ENCODE results near the gene MYG1.

Gene MYG1, protein sequence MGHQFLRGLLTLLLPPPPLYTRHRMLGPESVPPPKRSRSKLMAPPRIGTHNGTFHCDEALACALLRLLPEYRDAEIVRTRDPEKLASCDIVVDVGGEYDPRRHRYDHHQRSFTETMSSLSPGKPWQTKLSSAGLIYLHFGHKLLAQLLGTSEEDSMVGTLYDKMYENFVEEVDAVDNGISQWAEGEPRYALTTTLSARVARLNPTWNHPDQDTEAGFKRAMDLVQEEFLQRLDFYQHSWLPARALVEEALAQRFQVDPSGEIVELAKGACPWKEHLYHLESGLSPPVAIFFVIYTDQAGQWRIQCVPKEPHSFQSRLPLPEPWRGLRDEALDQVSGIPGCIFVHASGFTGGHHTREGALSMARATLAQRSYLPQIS

DNA sequence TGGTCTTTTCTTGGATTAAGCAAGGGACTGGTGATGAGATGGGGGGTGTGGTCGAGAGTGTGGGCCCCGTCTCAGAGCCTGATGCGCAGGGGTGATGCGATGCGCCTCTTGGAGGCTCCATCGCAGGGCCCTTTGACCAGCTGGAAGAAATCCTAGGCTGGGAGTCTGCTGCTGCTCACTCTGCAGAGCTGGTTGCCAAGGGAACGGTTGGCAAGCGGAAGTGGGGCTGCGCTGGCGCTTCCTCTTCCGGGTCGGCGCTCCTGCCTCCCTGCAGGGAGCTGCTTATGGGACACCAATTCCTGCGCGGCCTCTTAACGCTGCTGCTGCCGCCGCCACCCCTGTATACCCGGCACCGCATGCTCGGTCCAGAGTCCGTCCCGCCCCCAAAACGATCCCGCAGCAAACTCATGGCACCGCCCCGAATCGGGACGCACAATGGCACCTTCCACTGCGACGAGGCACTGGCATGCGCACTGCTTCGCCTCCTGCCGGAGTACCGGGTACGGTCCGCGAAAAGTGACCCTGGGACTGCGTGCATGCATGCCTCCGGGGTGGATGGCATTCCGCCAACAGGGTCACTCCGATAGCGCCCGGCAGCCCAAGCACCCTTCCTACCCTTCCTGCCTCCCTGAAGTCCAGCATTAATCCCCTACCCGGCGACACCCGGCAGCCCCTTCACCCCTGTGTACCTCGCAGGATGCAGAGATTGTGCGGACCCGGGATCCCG, at the start of gene MYG1:
TSS of gene MYG1 (plus strand) at position 242 of the 727 bp plus-strand sequence. CDS start at position 285, 43 bp downstream.
- peak; percentile 54 to 66 for DNase-seq (ENCODE audit: low read depth in 2 of 2)

DNA sequence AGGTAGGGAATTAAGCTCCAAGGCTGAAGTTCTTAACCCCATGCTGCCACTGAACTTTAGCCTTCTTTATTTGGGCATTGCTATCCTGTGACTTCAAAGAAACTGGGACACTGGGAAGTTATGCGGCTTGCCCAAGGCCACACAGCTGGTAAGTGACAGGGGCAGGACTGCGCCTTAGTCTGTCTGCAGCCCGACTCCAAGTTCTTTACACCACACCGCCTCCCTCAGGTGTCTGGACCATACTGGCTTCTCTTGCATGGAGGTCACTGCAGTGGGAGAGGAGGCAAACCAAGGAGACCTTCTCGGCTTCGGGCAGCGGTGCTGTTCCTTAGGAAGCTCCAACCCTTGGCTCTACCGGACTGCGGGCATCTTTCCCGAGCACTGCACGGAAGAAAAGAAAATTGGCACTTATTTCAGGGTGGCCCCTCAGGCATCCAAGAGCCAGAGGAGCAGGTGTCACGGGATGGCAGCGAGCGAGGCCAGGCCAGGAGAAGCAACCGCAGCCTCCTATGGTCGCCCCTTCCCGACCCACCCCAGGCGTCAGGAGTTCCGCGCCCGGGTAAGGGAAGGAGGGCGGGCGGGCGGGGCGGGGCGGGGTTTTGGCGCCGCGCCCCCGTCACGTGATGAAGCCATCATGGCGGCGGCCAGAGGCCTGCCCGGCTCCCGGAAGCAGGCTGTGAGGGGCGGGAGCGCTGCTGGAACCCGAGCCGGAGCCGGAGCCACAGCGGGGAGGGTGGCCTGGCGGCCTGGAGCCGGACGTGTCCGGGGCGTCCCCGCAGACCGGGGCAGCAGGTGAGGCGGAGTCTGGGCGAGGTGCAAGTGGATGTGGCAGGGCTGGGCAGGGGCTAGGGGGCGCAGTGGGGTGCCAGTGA, 47.8 kb upstream of the MYG1 start:
- peak in 1 of 2 experiments; percentile 43 for DNase-seq (ENCODE audit: low read depth in 2 of 2)

DNA sequence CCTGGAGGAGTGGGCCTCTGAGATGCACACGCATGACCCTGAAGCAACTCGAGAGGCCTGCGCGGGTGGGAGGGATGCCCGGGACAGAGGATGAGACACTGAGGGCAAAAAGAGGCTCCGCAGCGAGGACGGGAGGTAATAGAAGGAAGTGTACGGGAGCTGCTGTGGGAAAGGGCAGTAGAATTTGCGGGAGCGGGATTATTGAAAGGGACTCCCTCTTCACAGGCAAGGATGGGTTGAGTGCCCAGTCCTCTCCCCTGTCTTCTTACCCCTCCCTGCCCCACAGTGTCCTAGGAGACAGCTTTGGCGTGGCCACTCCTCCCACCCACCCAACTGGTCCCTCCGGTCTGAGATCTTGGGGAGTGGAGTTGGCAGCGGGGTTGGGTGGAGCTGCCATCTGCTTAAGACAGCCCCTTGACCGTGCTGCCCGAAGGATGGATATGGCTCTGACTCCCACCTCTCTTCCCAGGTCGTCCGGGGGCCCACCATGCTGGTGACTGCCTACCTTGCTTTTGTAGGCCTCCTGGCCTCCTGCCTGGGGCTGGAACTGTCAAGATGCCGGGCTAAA, 47.1 kb upstream of the MYG1 start:
- DNase-seq (ENCODE audit: low read depth in 2 of 2): no peak

DNA sequence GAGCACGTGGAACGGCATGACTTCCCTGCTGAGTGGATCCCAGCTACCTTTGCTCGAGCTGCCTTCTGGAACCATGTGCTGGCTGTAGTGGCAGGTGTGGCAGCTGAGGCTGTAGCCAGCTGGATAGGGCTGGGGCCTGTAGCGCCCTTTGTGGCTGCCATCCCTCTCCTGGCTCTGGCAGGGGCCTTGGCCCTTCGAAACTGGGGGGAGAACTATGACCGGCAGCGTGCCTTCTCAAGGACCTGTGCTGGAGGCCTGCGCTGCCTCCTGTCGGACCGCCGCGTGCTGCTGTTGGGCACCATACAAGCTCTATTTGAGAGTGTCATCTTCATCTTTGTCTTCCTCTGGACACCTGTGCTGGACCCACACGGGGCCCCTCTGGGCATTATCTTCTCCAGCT, 46.2 kb upstream of the MYG1 start:
- no peak for DNase-seq (ENCODE audit: low read depth in 2 of 2)

DNA sequence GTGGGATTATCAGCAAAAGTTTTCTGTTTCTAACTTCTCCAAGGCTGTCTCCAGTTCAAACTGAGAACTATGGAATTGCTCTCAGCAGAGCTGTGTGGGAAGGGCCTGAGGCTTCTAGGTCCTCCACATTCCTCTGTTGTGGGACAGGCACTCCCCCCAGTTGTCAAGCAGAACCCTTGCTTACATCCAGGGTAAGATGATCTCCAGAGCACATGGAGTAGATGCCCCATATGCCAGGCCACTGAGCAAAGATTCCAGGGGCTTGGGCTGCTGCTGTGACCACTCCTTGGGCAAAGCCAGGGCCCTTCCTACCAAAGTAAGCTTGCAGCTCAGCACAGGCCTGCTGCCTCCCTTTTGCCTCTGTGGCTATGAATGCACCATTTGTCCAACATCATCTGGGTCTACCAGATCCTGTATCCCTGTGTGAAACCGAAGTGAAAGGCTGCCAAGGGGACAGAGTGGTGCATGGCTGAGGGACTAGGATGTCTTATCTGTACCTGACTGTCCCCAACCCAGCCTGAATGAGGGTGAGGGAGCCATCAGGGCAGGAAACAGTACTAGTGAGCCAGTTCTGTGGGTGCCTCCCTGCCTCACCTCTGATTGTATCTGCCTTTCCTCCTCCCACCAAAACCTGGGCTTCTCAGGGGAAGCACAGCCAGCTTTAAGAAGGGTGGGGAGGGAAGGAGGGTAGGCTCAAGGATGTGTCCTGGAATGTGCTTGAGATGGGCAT, 44.5 kb upstream of the MYG1 start:
- no peak for DNase-seq (ENCODE audit: low read depth in 2 of 2)

DNA sequence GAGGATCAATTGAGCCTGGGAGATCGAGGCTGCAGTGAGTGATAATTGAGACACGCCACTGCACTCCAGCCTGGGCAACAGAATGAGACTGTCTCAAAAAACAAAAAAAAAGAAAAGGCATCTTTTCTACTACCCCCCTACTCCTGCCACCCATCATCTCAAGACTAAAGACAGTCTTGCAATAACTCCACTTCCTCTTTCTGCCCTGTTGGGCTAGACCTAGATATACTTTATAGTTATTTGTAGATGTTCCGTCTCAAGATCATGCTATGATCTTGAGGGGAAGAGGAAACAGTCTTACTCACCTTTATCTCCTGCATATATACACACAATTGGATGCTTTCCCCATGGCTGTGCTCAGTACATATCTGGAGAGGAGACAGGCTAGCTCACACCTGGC, 43.5 kb upstream of the MYG1 start:
- no peak for DNase-seq (ENCODE audit: low read depth in 2 of 2)

DNA sequence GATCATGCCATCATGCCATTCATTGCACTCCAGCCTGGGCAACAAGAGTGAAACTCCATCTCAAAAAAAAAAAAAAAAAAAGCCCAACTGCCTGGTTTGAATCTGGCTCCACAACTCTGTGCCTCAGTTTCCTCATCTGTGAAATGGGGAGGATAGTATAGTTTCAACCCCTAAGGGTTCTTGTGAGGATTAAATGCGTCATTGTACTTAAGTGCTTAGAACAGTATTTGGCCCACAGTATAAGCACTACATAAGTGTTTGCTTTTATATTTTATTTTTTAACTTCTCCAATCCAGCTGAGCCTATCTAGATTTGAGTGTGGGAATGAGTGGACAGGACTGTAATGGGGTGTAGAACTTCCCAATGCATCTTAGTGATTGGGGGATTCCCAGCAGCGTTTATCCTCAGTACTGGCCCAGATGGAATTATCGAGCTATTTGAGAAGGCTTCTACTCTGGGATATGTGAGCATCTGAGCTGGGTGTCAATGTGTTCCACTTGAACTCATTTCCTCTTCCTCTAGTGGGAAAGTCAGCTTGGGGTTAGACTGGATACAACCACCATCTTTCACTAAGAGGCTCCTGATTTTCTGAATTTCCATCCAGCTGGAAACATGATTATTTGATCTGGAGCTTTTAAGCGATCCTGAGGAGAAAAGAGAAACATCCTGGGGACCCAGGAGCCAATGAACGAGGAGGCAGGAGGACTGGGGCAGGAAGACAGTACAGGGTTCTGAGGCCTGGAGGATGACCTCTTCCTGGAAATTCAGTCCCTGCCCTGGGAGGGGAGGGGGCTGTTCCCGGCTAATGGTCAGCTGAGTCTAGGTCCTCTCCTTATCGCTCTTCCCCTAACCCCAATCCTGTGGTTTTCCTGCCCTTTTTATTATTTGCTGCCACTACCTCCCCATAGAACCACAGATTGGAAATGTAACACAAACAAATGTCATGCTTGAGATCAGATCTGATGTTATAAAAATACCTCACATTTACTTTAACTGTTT, 40.7 kb upstream of the MYG1 start:
- DNase-seq (ENCODE audit: low read depth in 2 of 2): no peak

DNA sequence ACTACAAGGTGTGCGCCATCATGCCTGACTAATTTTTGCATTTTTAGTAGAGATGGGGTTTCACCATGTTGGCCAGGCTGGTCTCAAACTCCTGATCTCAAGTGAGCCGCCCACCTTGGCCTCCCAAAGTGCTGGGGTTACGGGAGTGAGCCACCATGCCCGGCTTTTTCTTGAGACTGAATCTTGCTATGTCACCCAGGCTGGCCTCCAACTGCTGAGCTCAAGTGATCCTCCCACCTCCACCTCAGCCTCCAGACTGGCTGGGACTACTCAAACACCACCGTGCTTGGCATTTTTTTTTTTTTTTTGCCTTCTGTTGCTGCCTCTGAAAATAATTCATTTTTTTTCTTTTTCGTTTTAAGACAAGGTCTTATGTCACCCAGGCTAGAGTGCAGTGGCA, 39.6 kb upstream of the MYG1 start:
- DNase-seq (ENCODE audit: low read depth in 2 of 2): no peak

DNA sequence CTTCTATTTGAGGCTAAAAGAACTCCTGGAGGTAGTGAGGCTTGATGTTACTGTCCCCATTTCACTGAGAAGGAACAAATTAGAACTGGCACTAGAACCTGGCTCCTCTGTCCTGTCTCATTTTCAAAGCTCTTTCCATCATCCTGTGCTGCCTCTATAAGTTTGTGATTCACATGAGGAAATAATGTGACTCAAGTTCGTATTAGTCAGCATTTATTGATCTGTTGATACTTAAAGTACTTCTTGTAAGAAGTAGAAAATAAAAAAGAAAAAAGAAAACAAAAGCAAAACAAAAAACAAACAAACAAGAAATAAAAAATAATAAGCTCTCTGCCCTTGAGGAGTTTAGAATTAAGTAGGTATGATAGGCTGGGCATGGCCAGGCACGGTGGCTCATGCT, 33.7 kb upstream of the MYG1 start:
- no peak for DNase-seq (ENCODE audit: low read depth in 2 of 2)

DNA sequence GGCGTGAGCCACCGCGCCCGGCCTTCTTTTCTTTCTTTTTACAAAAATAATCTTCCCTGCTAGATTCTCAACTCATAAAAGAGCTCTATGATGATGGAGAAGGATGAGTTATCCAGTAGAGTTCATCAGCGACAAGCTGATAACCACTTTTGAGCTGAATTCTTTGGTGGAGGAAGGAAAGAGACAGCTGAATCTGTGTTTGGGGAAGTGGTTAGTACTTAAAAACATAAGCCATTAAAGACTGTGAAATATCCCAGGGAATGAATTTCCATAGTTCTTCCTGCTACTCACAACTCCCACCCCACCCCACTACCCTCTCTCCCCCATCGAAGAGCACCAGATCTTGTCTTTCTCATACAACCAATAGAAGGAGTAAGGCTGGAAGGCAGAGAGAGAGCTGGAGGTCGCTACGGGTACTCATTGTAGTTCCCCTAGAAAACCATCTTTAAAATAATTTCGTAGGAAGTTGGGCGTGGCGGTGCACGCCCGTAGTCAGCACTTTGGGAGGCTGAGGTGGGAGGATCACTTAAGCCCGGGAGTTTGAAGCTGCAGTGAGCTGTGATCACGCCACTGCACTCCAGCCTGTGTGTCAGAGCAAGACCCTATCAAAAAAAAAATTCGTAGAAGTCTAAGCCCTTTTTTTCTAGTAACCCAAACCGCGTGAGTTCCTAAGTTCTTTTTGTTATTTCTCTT, 32.0 kb upstream of the MYG1 start:
- DNase-seq (ENCODE audit: low read depth in 2 of 2): no peak

DNA sequence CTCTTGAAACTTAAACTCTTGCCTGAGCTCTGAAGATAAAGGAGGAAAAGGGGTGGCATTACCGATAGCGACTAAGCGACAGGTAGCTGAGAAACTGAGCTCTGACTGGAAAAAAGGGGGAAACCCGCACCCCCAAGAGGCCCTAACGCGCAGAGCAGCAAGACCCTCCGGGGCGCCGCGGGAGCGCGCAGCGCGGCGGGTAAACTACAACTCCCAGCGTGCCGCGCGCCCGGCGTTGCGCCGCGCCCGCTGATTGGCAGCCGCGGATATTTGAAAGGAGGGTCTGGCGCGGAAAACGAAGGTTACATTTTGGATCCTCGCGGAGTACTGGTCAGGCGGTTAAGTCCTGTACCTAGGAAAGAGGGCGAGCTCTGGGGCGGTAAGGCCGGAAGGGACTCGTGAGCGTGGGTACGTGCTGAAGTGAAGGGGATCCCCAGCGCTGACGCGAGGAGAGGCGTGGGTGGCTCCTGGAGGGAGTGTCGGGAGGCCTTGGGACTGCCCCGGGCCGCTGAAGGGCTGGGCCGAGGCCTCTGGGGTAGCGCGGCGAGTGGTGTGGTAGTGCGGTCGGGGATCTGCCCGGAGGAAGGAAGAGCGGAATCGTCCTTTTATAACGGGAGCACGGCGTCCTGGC, 31.4 kb upstream of the MYG1 start, which contains the start of gene ESPL1:
TSS of gene ESPL1 (plus strand) at position 301 of the 631 bp plus-strand sequence. CDS start 468 bp downstream, outside the sequence.
- peak; percentile 42 to 45 for DNase-seq (ENCODE audit: low read depth in 2 of 2)

DNA sequence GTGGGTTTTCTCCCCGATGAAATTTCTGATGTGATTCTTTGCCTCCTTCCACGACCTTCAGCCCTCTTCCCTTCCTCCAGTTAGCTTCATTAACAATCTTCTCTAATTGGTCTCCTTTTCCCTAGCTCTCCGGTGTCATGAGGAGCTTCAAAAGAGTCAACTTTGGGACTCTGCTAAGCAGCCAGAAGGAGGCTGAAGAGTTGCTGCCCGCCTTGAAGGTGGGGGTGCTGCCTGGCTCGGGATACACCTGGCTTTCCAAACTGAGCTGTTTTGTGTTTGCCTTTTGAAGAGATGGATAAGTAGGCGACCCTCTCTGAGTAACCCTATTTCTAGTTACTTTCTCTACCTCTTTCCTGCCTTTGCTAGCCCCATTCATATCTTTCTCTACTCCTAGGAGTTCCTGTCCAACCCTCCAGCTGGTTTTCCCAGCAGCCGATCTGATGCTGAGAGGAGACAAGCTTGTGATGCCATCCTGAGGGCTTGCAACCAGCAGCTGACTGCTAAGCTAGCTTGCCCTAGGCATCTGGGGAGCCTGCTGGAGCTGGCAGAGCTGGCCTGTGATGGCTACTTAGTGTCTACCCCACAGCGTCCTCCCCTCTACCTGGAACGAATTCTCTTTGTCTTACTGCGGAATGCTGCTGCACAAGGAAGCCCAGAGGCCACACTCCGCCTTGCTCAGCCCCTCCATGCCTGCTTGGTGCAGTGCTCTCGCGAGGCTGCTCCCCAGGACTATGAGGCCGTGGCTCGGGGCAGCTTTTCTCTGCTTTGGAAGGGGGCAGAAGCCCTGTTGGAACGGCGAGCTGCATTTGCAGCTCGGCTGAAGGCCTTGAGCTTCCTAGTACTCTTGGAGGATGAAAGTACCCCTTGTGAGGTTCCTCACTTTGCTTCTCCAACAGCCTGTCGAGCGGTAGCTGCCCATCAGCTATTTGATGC, 30.6 kb upstream of the MYG1 start:
- DNase-seq (ENCODE audit: low read depth in 2 of 2): no peak

DNA sequence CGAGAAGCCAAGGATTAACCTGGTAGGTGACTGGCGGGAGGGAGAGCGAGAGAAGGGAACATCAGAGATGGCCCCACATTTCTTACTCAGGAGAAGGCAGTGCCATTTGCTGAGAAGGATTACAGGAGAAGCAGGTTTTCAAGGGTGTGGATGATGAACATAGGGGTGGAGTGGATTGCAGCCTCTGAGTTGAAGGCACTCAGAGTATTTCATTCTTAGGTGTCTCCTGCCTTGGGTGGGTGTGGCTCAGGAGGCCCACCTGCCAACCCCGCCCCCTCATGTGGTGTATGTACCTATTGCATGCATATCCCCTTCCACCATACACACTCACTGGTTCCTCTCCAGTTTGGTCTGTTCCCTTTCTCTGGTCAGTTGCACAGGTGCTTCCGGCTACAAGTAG, 25.1 kb upstream of the MYG1 start:
- no peak for DNase-seq (ENCODE audit: low read depth in 2 of 2)

DNA sequence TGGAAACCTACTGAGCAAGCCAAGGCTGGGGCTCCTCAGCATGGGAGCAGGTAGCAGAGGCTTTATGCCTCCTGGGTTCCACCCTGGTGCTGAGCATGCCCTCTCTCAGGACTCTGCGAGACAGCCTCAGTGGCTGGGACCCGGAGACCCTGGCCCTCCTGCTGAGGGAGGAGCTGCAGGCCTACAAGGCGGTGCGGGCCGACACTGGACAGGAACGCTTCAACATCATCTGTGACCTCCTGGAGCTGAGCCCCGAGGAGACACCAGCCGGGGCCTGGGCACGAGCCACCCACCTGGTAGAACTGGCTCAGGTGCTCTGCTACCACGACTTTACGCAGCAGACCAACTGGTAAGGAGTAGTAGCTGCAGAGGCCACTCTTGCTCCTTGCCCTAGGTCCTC, 23.0 kb upstream of the MYG1 start:
- DNase-seq (ENCODE audit: low read depth in 2 of 2): no peak

DNA sequence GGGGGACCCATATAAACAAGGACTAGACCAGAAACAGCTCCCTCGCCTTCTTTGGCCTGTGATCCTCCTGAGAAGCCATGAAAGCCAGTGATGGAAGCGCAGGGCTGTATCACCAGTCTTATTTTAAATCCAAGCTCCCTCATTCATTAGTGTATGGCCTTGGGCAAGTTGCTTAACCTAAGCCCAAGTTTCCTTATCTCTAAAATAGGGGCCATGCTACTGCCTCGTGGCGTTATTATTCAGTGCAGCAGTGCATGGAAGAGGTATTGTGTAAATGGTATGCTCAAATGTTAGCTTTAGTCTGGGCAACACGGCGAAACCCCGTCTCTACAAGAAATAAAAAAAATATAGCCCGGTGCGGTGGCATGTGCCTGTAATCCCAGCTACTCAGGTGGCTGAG, 21.5 kb upstream of the MYG1 start:
- DNase-seq (ENCODE audit: low read depth in 2 of 2): no peak

DNA sequence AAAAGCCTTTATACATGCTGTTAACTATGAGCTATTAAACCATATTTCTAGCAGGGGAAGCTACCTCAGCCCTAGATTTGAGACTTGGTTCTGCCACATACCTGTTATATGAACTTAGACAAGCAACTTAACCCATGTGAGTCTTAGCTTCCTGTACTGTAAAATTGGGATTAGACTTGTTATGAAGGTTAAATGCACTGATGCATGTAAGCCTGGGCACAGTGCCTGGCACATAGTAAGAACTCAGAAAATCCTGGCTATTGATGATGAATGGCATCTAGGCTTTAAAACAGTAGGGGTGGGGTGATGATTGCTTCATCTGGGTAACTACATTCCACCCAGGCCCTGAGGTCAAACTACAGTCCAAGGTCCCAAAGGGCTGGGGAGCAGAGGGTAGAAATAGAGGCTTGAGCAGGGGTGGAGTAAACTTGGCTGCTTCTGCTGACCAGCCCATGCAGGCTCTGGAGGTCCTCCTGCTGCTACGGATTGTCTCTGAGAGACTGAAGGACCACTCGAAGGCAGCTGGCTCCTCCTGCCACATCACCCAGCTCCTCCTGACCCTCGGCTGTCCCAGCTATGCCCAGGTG, 20.1 kb upstream of the MYG1 start:
- DNase-seq (ENCODE audit: low read depth in 2 of 2): no peak

DNA sequence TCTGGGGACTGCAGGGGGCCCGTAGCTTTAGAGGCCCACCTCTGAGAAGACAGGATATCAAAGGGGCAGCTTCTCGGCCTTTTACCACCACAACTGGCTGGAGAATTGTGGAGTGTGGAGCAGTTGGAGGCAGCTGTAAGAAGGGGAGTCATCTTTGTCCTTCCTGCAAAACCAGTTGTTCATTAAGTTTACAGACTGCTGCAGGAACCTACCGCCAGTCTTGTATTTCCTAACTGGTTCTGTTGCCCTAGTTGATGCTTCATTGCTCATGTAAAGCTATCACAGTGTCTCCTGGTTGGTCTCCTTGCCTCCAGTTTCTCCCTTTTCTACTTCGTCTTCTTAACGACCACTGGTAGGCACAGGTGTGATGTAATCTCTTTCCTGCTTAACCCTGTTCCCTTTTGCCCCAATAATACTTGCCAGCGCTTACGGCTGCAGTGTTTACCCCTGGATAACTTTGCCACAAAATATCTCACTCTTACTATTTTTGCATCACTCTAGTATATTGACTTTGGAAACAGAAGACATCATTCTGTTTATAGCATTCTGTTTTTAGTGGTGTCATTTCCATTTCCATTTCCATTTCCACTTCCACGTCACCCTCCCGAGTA, 19.5 kb upstream of the MYG1 start:
- no peak for DNase-seq (ENCODE audit: low read depth in 2 of 2)
